Keratinocyte (primary cell): ENCODE results near the gene PCDH9. TPM values are rescaled to one million over a fixed set of nuclear protein-coding genes. Genes with fewer than 3 reads are reported as not detected.

Source experiments
- DNase-seq: peaks from one replicate; pipeline ENCODE4 v3.0.0-alpha.2; 2011; ENCODE audit warnings: low read depth, missing footprints, low spot score
- FAIRE-seq: peaks from 2 replicates; lab custom pipeline; 2011; peaks lifted over from hg19 to GRCh38; lab: Jason Lieb, UNC
- H2AFZ ChIP-seq: 2 replicates; pipeline ENCODE4 v1.6.0; 2012; ENCODE audit warnings: low read length, control low read depth, inconsistent platforms; ENCODE audit not compliant: control insufficient read depth
- H3K27ac ChIP-seq: 2 replicates; pipeline ENCODE4 v1.5.1; 2011; ENCODE audit warnings: low read length; ENCODE audit not compliant: control insufficient read depth, insufficient read depth
- H3K27me3 ChIP-seq: 3 replicates; pipeline ENCODE4 v1.6.0; 2011; ENCODE audit warnings: low read length; ENCODE audit not compliant: control insufficient read depth, insufficient read depth; ENCODE audit errors: extremely low read depth
- H3K36me3 ChIP-seq, 2 experiments: 2 replicates in 1 of 2; 3 replicates in 1 of 2; pipeline ENCODE4 v1.5.1; 2011; ENCODE audit warnings: low read length in 2 of 2, mild to moderate bottlenecking in 1 of 2; ENCODE audit not compliant: control insufficient read depth in 2 of 2, insufficient read depth in 2 of 2; ENCODE audit errors: extremely low read depth in 1 of 2
- H3K4me1 ChIP-seq: 3 replicates; pipeline ENCODE4 v1.5.1; 2011; ENCODE audit warnings: low read length; ENCODE audit not compliant: control insufficient read depth, insufficient read depth; ENCODE audit errors: extremely low read depth
- H3K4me2 ChIP-seq: 3 replicates; pipeline ENCODE4 v1.6.0; 2011; ENCODE audit warnings: low read depth, low read length; ENCODE audit not compliant: control insufficient read depth, insufficient read depth; ENCODE audit errors: extremely low read depth
- H3K4me3 ChIP-seq, 3 experiments: fragments of 200-600 bp in 1 of 3; sonication (generic) in 1 of 3; 2 replicates in 2 of 3; 3 replicates in 1 of 3; pipeline ENCODE4 v1.5.1; 2011 to 2016; ENCODE audit warnings: low read length in 3 of 3, mild to moderate bottlenecking in 3 of 3, control low read depth in 2 of 3, inconsistent platforms in 1 of 3, low read depth in 1 of 3, mixed read lengths in 1 of 3, mixed run types in 1 of 3, moderate library complexity in 1 of 3; ENCODE audit not compliant: control insufficient read depth in 2 of 3, insufficient read depth in 2 of 3; ENCODE audit errors: extremely low read depth in 1 of 3
- H3K79me2 ChIP-seq: 2 replicates; pipeline ENCODE4 v1.6.0; 2012; ENCODE audit warnings: low read length; ENCODE audit not compliant: control insufficient read depth, insufficient read depth
- H3K9ac ChIP-seq: 3 replicates; pipeline ENCODE4 v1.6.0; 2011; ENCODE audit warnings: low read length; ENCODE audit not compliant: control insufficient read depth, insufficient read depth; ENCODE audit errors: extremely low read depth
- H3K9me1 ChIP-seq: 3 replicates; pipeline ENCODE4 v1.6.0; 2011; ENCODE audit warnings: low read length; ENCODE audit not compliant: control insufficient read depth, insufficient read depth; ENCODE audit errors: extremely low read depth
- H3K9me3 ChIP-seq: 2 replicates; pipeline ENCODE4 v1.5.1; 2012; ENCODE audit warnings: low read depth, low read length; ENCODE audit not compliant: control insufficient read depth
- H4K20me1 ChIP-seq: 3 replicates; pipeline ENCODE4 v1.6.0; 2011; ENCODE audit warnings: low read length; ENCODE audit not compliant: control insufficient read depth, insufficient read depth; ENCODE audit errors: extremely low read depth
- CTCF ChIP-seq, 3 experiments: IDR thresholded peaks in 1 of 3; conservative IDR thresholded peaks in 1 of 3; optimal IDR thresholded peaks in 1 of 3; 2 replicates in 2 of 3; 3 replicates in 1 of 3; pipeline versions ENCODE3 to v1.5.1; 2011; ENCODE audit warnings: low read length in 3 of 3, mild to moderate bottlenecking in 3 of 3, moderate library complexity in 2 of 3, control low read depth in 1 of 3, inconsistent platforms in 1 of 3; ENCODE audit not compliant: insufficient read depth in 2 of 3; ENCODE audit errors: extremely low read depth in 1 of 3
- EZH2 ChIP-seq: IDR thresholded peaks from one replicate; pipeline ENCODE4 v1.6.1; 2012; ENCODE audit warnings: inconsistent platforms, mild to moderate bottlenecking, low read length, moderate library complexity
- dilution Hi-C: fragments of 300-500 bp; cut with MboI; formaldehyde crosslinking; loops from one replicate; pipeline ENCODE4 v1.7.0; 2020; ENCODE audit warnings: low sequenced_read_pairs; ENCODE audit not compliant: extremely low pct_ligation_motif_present
- polyA plus RNA-seq, 5 experiments: library from polyadenylated mRNA; depleted of rRNA in 3 of 5; stranded (reverse) in 3 of 5; stranded (forward) in 1 of 5; unstranded in 1 of 5; fragments of >200 nt; gene quantifications; 1 replicate in 1 of 5; 2 replicates in 3 of 5; 3 replicates in 1 of 5; pipeline versions ENCODE4 v1.2.1 to v1.2.3, GENCODE V29; 2011 to 2012; ENCODE audit warnings: missing spikeins in 2 of 5, low read depth in 1 of 5, low replicate concordance in 1 of 5

The PCDH9 gene
- polyA plus RNA-seq, 1 donor (not counting 4 experiments of a cell fraction or from before 2014, with no cell fraction given): 0.21 TPM

- H3K27ac ChIP-seq: no peak overlapping the region
- H4K20me1 ChIP-seq: no peaks in the 10 kb centered on the region
- no peaks in the 10 kb centered on the region for H3K79me2 ChIP-seq
- H3K9ac ChIP-seq: no peak overlapping the region
- H3K4me2 ChIP-seq: no peak overlapping the region
- H3K9me1 ChIP-seq: no peaks in the 10 kb centered on the region
- no peak for DNase-seq
- FAIRE-seq: no peak
- no peaks in the 10 kb centered on the region for H3K27me3 ChIP-seq
- no peak overlapping the region for H2AFZ ChIP-seq
- H3K4me1 ChIP-seq: no peaks in the 10 kb centered on the region
- TF ChIP-seq EZH2: no peak
- TF ChIP-seq CTCF (optimal IDR thresholded peaks at IDR 0.05 in 1 of 3, IDR thresholded peaks at IDR 0.05 in 1 of 3, conservative IDR thresholded peaks at IDR 0.05 in 1 of 3; ENCODE audit: extremely low read depth in 1 of 3, insufficient read depth in 2 of 3, low read length in 3 of 3): no peak
- H3K9me3 ChIP-seq: no peaks in the 10 kb centered on the region
- dilution Hi-C loops: no loop called here
- H3K36me3 ChIP-seq: no peaks in the 10 kb centered on the region
- H3K4me3 ChIP-seq: no peak overlapping the region
Measured at GRCh38 chr13:66703597-66703996, 526.5 kb downstream of the PCDH9 start.

- no peaks in the 10 kb centered on the region for H4K20me1 ChIP-seq
- FAIRE-seq (no peak), DNase-seq (no peak)
- no peaks in the 10 kb centered on the region for H3K27me3 ChIP-seq
- no peak overlapping the region for H2AFZ ChIP-seq
- no peak overlapping the region for H3K9ac ChIP-seq
- H3K4me2 ChIP-seq: no peak overlapping the region
- no peak overlapping the region for H3K4me3 ChIP-seq
- no peak for TF ChIP-seq EZH2
- no peak for TF ChIP-seq CTCF (optimal IDR thresholded peaks at IDR 0.05 in 1 of 3, IDR thresholded peaks at IDR 0.05 in 1 of 3, conservative IDR thresholded peaks at IDR 0.05 in 1 of 3; ENCODE audit: extremely low read depth in 1 of 3, insufficient read depth in 2 of 3, low read length in 3 of 3)
- H3K9me1 ChIP-seq: no peaks in the 10 kb centered on the region
- H3K79me2 ChIP-seq: no peaks in the 10 kb centered on the region
- H3K9me3 ChIP-seq: no peaks in the 10 kb centered on the region
- no peaks in the 10 kb centered on the region for H3K4me1 ChIP-seq
- dilution Hi-C loops: no loop called here
- H3K36me3 ChIP-seq: no peaks in the 10 kb centered on the region
- no peak overlapping the region for H3K27ac ChIP-seq
Measured at GRCh38 chr13:66700117-66700601, 530.0 kb downstream of the PCDH9 start.
